ENCODE measurements around the gene CCDC70.

Gene CCDC70

GRCh38 chr13:51829568-51829899 lies 32.2 kb upstream of the CCDC70 start:
- no peak for DNase-seq (ENCODE audit: low spot score)

DNA sequence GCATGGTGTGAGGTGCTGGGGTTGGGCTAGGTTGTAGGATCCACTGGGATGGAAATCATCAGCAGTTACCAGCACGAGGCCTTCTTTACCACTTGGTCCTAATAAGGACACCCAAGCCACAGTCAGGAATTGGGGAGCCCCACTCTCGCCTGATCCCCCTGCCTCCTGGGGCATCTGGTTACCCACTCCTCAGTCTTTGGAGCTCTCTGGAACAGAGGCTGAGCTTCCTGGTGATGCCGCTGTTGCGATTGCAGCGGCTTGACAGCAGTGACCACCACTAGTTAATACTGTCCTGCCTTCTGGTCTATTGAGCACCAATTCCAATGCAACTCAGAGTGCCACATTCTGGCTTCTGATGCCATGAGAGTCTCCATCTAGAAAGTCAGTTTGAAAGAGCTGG lies 30.2 kb upstream of the CCDC70 start:
- no peak for DNase-seq (ENCODE audit: low spot score)

DNA sequence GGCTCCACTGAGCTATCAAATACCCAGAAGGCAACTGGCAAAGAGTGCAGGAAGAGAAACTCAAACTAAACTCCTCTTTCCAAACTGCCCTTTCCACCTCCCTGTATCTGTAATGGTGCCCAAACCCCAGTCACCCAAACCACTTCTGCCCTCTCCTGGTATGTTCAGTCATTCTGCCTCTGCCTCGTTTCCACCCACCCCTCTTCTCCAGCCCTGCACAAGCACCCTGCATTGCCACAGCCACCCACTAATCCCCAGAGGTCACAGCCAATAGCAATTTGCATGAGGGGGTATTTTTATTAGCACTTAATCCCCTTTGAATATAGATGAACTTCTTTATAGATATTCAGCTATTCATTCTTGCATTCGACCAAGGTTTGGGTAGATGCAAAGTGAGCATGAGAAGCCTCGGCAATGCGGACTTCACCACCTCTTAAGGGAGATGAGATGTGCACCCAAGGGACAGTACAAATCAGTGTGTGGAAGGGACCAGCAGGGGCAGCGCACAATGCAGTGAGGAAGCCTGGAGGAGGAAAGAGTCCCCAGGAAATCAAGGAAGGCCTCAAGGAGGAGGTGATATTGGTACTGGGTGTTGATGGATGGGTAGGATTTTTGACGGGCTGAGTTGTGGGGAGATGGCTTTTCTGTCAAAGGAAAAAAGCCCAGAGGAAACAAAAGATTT lies 29.2 kb upstream of the CCDC70 start:
- DNase-seq (ENCODE audit: low spot score): no peak

GRCh38 chr13:51833980-51834379 lies 27.8 kb upstream of the CCDC70 start:
- DNase-seq (ENCODE audit: low spot score): no peak

- no peak for DNase-seq (ENCODE audit: low spot score)
These were observed 27.1 kb upstream of the CCDC70 start for GRCh38 chr13:51834581-51835171.

- no peak for DNase-seq (ENCODE audit: low spot score)
These were observed 24.8 kb upstream of the CCDC70 start for GRCh38 chr13:51837016-51837415.

DNA sequence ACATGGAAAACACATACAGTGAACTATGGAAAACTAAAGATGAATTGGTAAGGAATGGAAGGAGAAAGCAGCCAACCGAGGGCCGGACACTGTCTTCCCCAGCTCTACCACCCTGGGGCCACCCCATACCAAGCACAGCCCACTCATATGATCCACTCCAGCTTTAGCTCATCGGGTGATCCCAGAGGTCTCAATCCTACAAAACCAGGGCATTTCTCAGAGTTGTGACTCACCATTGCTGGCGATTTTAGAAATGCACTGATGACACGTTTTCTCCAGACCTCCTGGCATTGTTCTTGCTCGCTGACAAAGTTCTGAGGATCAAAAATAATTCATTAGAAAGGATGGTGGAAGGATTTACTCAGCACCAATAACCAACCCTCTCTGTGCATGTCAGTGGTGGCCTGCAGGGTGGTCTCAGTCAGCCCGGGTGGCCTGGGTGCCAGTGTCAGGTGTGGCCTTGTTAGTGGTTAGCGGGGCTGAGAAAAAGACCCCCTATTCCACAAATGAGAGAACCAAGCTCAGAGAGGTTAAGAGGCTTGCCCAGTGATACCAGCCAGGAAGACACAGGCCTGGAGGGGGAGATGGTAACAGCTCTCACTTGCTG lies 23.4 kb upstream of the CCDC70 start:
- DNase-seq (ENCODE audit: low spot score): no peak

- DNase-seq (ENCODE audit: low spot score): no peak
These were observed 21.8 kb upstream of the CCDC70 start for GRCh38 chr13:51839711-51840540.

GRCh38 chr13:51840917-51841316 lies 20.9 kb upstream of the CCDC70 start:
- DNase-seq (ENCODE audit: low spot score): no peak

DNA sequence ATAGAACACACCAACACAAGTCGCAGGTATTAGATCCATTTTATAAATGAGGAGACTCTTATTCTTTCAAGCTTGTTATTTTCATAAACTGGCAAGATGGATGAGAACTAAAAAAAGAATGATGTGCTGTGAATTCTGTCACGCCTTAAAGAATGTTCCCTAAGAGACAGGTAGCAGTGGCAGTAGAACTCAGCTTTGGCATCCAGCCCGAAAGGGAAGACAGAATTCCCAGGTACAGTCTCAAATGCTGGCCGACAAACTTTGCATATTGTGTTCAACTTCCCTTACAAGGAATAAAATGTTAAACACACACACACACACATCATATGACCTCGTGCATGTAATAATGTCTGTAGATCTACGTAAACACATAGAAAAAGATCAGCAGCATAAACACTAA lies 20.0 kb upstream of the CCDC70 start:
- DNase-seq (ENCODE audit: low spot score): peak; percentile 56

- no peak for DNase-seq (ENCODE audit: low spot score)
These were observed 18.2 kb upstream of the CCDC70 start for GRCh38 chr13:51843529-51843928.

DNA sequence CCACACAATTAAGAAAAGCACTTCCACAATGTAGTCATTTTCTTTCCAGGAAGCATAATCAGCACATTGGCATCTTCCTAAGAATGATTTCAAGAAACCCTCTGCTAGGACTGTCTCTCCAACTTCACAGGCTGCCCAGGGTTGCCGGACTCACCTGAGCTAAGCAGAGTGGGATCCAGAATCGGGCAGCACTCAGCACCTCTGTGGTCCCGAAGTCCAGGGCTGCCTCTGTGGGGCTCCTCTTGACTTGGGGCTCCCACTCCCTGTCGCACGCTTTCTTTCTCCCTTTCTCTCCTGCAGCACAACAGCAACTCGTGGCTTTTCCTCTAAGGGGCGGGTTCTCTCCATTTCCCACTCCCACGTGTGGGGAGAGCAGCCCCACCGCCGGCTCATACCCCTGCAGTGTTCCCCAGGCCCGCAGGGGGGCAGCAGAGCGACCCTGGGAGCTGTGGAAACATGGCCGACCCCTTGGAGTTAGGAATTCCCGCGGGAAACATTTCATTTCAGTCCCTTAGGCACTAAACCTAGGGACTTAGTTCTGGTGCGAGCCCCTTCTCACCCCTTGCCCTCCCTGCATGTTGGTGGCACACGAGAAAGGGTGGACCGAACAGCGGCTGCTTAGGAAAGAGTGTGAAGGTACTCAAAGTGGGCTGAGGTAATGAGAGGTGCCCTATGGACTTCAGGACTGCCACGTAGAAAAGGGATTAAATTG lies 16.8 kb upstream of the CCDC70 start, which contains the start of gene TMEM272:
TMEM272 (minus strand) TSS at position 316 of the 712 bp plus-strand sequence. CDS start 6,647 bp downstream, outside the sequence.
- peak; percentile 77 for DNase-seq (ENCODE audit: low spot score)

GRCh38 chr13:51845574-51846318 lies 16.0 kb upstream of the CCDC70 start:
- DNase-seq (ENCODE audit: low spot score): no peak

- DNase-seq (ENCODE audit: low spot score): no peak
These were observed 15.0 kb upstream of the CCDC70 start for GRCh38 chr13:51846756-51847155.

DNA sequence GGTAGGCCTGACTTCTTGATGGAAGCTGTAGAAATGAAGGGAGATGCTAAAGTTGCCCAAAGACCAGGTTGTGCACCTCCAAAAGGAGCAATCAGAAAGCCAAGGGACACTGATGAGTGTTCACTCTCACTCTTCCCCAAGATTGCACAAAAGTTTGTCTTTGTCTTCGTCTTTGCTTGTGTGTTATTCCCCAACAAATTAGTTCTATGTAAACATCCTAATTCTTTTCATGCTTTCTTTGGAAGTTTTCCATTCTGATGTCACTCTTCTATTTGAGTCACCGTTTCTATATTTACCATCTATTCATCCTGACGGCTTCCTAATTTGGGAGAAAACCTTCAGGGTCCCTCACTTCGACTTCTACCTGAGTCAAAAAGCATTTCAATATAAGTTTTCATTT lies 13.1 kb upstream of the CCDC70 start:
- DNase-seq (ENCODE audit: low spot score): no peak

- no peak for DNase-seq (ENCODE audit: low spot score)
These were observed 12.3 kb upstream of the CCDC70 start for GRCh38 chr13:51849145-51850101.

- DNase-seq (ENCODE audit: low spot score): no peak
These were observed 5.6 kb upstream of the CCDC70 start for GRCh38 chr13:51856027-51856736.

GRCh38 chr13:51856998-51857397 lies 4.8 kb upstream of the CCDC70 start:
- DNase-seq (ENCODE audit: low spot score): no peak

GRCh38 chr13:51858433-51859247 lies 3.1 kb upstream of the CCDC70 start:
- no peak for DNase-seq (ENCODE audit: low spot score)

Data from putamen (tissue), 1 donor.